ENCODE measurements around the gene ADAM15. TPM values are rescaled to one million over a fixed set of nuclear protein-coding genes. Genes with fewer than 3 reads are reported as not detected.

Gene ADAM15
- total RNA-seq, 4 donors from 2014 or later = 135 to 194 (median 183) TPM

- H3K4me3 ChIP-seq = no peak overlapping the region
- 81 to 94% methylated on average over 7 of the region's 7 CpGs for WGBS, 2 donors
- H3K4me1 ChIP-seq = no peaks in the 10 kb centered on the region
- no peaks in the 10 kb centered on the region for H3K9me3 ChIP-seq
- DNase-seq = no peak
- H3K36me3 ChIP-seq = no peaks in the 10 kb centered on the region
- no peak overlapping the region for H3K27ac ChIP-seq
- no peaks in the 10 kb centered on the region for H3K27me3 ChIP-seq
- intact Hi-C loops (cut with DNase I) = no loop called here
- TF ChIP-seq POLR2A (IDR thresholded peaks at IDR 0.05) (no peak), CTCF (IDR thresholded peaks at IDR 0.05) (no peak)
Observed at GRCh38 chr1:155104605-155105534, 53.8 kb downstream of the ADAM15 start.

GRCh38 chr1:155105604-155106011, 54.5 kb downstream of the ADAM15 start:
- 66 to 68% methylated on average over 7 of the region's 7 CpGs for WGBS, 2 donors
- intact Hi-C loops (cut with DNase I) = no loop called here
- H3K27ac ChIP-seq = no peak overlapping the region
- H3K36me3 ChIP-seq = no peaks in the 10 kb centered on the region
- H3K4me3 ChIP-seq = no peak overlapping the region
- no peaks in the 10 kb centered on the region for H3K4me1 ChIP-seq
- TF ChIP-seq POLR2A (IDR thresholded peaks at IDR 0.05) = no peak
- no peak for TF ChIP-seq CTCF (IDR thresholded peaks at IDR 0.05)
- no peak for DNase-seq
- H3K27me3 ChIP-seq = no peaks in the 10 kb centered on the region
- no peaks in the 10 kb centered on the region for H3K9me3 ChIP-seq

GRCh38 chr1:155106862-155107261, 55.7 kb downstream of the ADAM15 start:
- H3K4me3 ChIP-seq = no peak overlapping the region
- no peak overlapping the region for H3K27ac ChIP-seq
- H3K4me1 ChIP-seq = no peaks in the 10 kb centered on the region
- DNase-seq = no peak
- no peaks in the 10 kb centered on the region for H3K9me3 ChIP-seq
- WGBS, 2 donors = 66 to 74% methylated on average over 6 of the region's 6 CpGs
- no peaks in the 10 kb centered on the region for H3K27me3 ChIP-seq
- no peaks in the 10 kb centered on the region for H3K36me3 ChIP-seq
- TF ChIP-seq CTCF (IDR thresholded peaks at IDR 0.05) (no peak), POLR2A (IDR thresholded peaks at IDR 0.05) (no peak)
- intact Hi-C loops (cut with DNase I) = no loop called here

- intact Hi-C loops (cut with DNase I) = no loop called here
- Histone ChIP-seq H3K4me3 (no peak overlapping the region), H3K27ac (no peak overlapping the region), H3K27me3 (no peaks in the 10 kb centered on the region), H3K4me1 (no peaks in the 10 kb centered on the region), H3K36me3 (no peaks in the 10 kb centered on the region), H3K9me3 (no peaks in the 10 kb centered on the region)
- TF ChIP-seq POLR2A (IDR thresholded peaks at IDR 0.05) (no peak), CTCF (IDR thresholded peaks at IDR 0.05) (no peak)
- no peak for DNase-seq
- WGBS, 2 donors = 67 to 70% methylated on average over 7 to 10 of the region's 12 CpGs
Observed at GRCh38 chr1:155107309-155108264, 56.5 kb downstream of the ADAM15 start.

- 70 to 79% methylated on average over 5 of the region's 5 CpGs for WGBS, 2 donors
Observed at GRCh38 chr1:155108296-155108695, 57.2 kb downstream of the ADAM15 start.

More at GRCh38 chr1:155108296-155108695, 57.2 kb downstream of the ADAM15 start:
- Histone ChIP-seq H3K36me3 (no peaks in the 10 kb centered on the region), H3K4me3 (no peak overlapping the region), H3K9me3 (no peaks in the 10 kb centered on the region), H3K4me1 (no peaks in the 10 kb centered on the region), H3K27ac (no peak overlapping the region), H3K27me3 (no peaks in the 10 kb centered on the region)
- no peak for TF ChIP-seq CTCF (IDR thresholded peaks at IDR 0.05)
- no peak for TF ChIP-seq POLR2A (IDR thresholded peaks at IDR 0.05)
- intact Hi-C loops (cut with DNase I) = no loop called here
- DNase-seq = no peak
